ENCODE measurements around the gene TRIM43. TPM values are rescaled to one million over a fixed set of nuclear protein-coding genes. Genes with fewer than 3 reads are reported as not detected.
A peak's percentile ranks its signal among the peaks of the same experiment; 100 is the strongest.
"Not testable (repeated sequence)": the region's sequence is repeated elsewhere in the genome, so short reads cannot be mapped to it uniquely, and the experiment has no call there.

TRIM43 gene
- total and polyA plus RNA-seq, 2 of the 4 experiments (the other 2 are of a cell fraction): not detected

DNA sequence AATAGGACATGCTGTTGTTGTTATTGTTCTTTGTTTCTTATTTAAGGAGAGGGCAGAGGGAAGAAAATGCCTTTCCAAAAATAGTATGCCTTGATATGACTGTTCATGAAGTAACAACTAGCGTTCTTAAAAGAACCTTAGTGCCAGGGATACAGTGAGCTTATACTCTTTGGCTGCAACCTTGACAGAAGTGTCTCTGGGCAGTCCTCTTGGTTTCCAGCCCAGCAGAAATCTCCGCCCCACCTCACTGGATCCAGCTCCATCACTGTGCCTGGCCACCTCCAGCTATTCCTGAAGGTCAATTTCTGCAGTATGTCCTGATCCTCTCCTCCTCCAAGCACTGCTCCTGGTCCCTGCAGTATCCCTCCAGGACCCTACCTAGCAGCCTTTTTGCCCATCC lies 39.2 kb downstream of the TRIM43 start:
- ATAC-seq (ENCODE audit: low read depth); intact Hi-C loops (cut with micrococcal nuclease); CTCF ChIA-PET; H3K18ac ChIP-seq (ENCODE audit: low read depth, low read length); H2AK5ac ChIP-seq (ENCODE audit: low read depth, low read length); H3K36me3 ChIP-seq (ENCODE audit: control insufficient read depth, insufficient read depth, low read length); H3K9me1 ChIP-seq (ENCODE audit: insufficient read depth, low read length); H2AK9ac ChIP-seq (replicated peaks; ENCODE audit: low read depth, low read length, poor library complexity); H2BK20ac ChIP-seq (ENCODE audit: low read depth, low read length); DNase-seq; dilution Hi-C loops (cut with HindIII; ENCODE audit: low sequenced_read_pairs, unreplicated experiment); H3K27me3 ChIP-seq (ENCODE audit: control insufficient read depth, insufficient read depth, low read length); in situ Hi-C loops (cut with MboI; ENCODE audit: low sequenced_read_pairs); H4K91ac ChIP-seq (ENCODE audit: insufficient read depth, low read depth, low read length); BruUV-seq (replicated peaks); H4K5ac ChIP-seq (ENCODE audit: low read depth, low read length); H2BK15ac ChIP-seq (ENCODE audit: low read depth, low read length); H3K4me2 ChIP-seq (ENCODE audit: low read depth, low read length); H2BK5ac ChIP-seq (ENCODE audit: low read depth, low read length, poor library complexity, severe bottlenecking); H3K4me3 ChIP-seq (ENCODE audit: insufficient read depth, low read depth, low read length); H4K20me1 ChIP-seq (ENCODE audit: insufficient read depth, low read length); H3K23ac ChIP-seq (ENCODE audit: low read depth, low read length); H2BK120ac ChIP-seq (ENCODE audit: low read depth, low read length); H3K79me1 ChIP-seq (ENCODE audit: low read depth in 1 of 2, low read length in 2 of 2); H3K9ac ChIP-seq (ENCODE audit: low read depth, low read length); H3K14ac ChIP-seq (replicated peaks; ENCODE audit: low read depth, low read length); H2AFZ ChIP-seq (replicated peaks; ENCODE audit: low read length, poor library complexity); H3K4me1 ChIP-seq (ENCODE audit: control insufficient read depth, insufficient read depth, low read length); H3K56ac ChIP-seq (ENCODE audit: extremely low read depth, insufficient read depth, low read length); H4K8ac ChIP-seq (ENCODE audit: low read depth in 2 of 2, low read length in 2 of 2); H3K9me3 ChIP-seq (ENCODE audit: control insufficient read depth, insufficient read depth, low read length); H3K4ac ChIP-seq (ENCODE audit: low read depth, low read length); H3K27ac ChIP-seq (ENCODE audit: insufficient read depth, low read length); POLR2A ChIA-PET (ENCODE audit: unreplicated experiment): not testable (repeated sequence)
- WGBS, 2 experiments (ENCODE audit: extremely low coverage in 2 of 2, insufficient read length in 1 of 2): no CpG with 5 or more reads among the region's 2 CpGs

DNA sequence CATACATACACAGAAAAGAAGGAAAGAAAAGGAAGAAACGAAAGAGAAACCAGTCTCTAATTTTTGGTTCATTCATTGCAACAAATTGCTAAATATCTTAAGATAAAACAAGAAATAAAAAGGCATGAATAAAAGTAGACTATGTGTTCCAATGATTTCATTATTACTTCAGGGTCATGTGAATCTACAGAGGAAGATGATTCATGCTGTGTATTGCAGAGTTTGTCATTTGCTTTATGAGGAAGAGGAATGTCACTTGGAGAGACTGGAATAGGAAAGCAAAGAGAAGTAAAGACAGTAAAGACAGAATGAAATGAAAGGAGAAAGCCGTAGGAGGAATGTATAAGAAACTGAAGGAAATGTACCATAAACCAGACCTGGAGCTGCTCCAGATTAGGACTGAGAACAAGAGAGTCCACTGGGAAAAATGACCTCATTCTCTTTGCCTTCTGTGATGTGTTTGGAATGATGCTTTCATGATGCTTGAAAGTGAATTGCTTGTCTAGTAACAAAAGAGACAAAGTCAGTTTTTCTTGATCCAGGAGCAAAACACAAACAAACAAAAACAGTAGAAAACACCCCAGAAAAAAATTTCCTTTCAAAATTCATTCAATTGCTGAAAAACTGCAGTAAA lies 41.9 kb downstream of the TRIM43 start:
- H3K4me1 ChIP-seq (ENCODE audit: control insufficient read depth, insufficient read depth, low read length); H2BK15ac ChIP-seq (ENCODE audit: low read depth, low read length); H3K36me3 ChIP-seq (ENCODE audit: control insufficient read depth, insufficient read depth, low read length); BruUV-seq (replicated peaks); H4K91ac ChIP-seq (ENCODE audit: insufficient read depth, low read depth, low read length); in situ Hi-C loops (cut with MboI; ENCODE audit: low sequenced_read_pairs); H3K18ac ChIP-seq (ENCODE audit: low read depth, low read length); H3K14ac ChIP-seq (replicated peaks; ENCODE audit: low read depth, low read length); H4K20me1 ChIP-seq (ENCODE audit: insufficient read depth, low read length); POLR2A ChIA-PET (ENCODE audit: unreplicated experiment); DNase-seq; dilution Hi-C loops (cut with HindIII; ENCODE audit: low sequenced_read_pairs, unreplicated experiment); H3K27me3 ChIP-seq (ENCODE audit: control insufficient read depth, insufficient read depth, low read length); H2BK5ac ChIP-seq (ENCODE audit: low read depth, low read length, poor library complexity, severe bottlenecking); H4K8ac ChIP-seq (ENCODE audit: low read depth in 2 of 2, low read length in 2 of 2); H3K4me3 ChIP-seq (ENCODE audit: insufficient read depth, low read depth, low read length); H2AK5ac ChIP-seq (ENCODE audit: low read depth, low read length); H2BK20ac ChIP-seq (ENCODE audit: low read depth, low read length); H2AK9ac ChIP-seq (replicated peaks; ENCODE audit: low read depth, low read length, poor library complexity); H3K4me2 ChIP-seq (ENCODE audit: low read depth, low read length); CTCF ChIA-PET; intact Hi-C loops (cut with micrococcal nuclease); H3K27ac ChIP-seq (ENCODE audit: insufficient read depth, low read length); H3K9ac ChIP-seq (ENCODE audit: low read depth, low read length); H3K9me1 ChIP-seq (ENCODE audit: insufficient read depth, low read length); H3K4ac ChIP-seq (ENCODE audit: low read depth, low read length); H4K5ac ChIP-seq (ENCODE audit: low read depth, low read length); H2AFZ ChIP-seq (replicated peaks; ENCODE audit: low read length, poor library complexity); H3K79me1 ChIP-seq (ENCODE audit: low read depth in 1 of 2, low read length in 2 of 2); H3K56ac ChIP-seq (ENCODE audit: extremely low read depth, insufficient read depth, low read length); H2BK120ac ChIP-seq (ENCODE audit: low read depth, low read length); H3K9me3 ChIP-seq (ENCODE audit: control insufficient read depth, insufficient read depth, low read length); H3K23ac ChIP-seq (ENCODE audit: low read depth, low read length): not testable (repeated sequence)
- ATAC-seq (ENCODE audit: low read depth): peak; percentile 90
- no CpG with 5 or more reads among the region's 2 CpGs for WGBS, 2 experiments (ENCODE audit: extremely low coverage in 2 of 2, insufficient read length in 1 of 2)

All from IMR-90 (cell line).